ENCODE results near the gene SYP. TPM values are rescaled to one million over a fixed set of nuclear protein-coding genes. Genes with fewer than 3 reads are reported as not detected.

Gene SYP
- total RNA-seq (2022; extraction: Qiagen RNA extraction; ENCODE audit: low read depth), result 2.2 to 3.4 TPM (median 3.1 TPM) in 5 replicates

DNA sequence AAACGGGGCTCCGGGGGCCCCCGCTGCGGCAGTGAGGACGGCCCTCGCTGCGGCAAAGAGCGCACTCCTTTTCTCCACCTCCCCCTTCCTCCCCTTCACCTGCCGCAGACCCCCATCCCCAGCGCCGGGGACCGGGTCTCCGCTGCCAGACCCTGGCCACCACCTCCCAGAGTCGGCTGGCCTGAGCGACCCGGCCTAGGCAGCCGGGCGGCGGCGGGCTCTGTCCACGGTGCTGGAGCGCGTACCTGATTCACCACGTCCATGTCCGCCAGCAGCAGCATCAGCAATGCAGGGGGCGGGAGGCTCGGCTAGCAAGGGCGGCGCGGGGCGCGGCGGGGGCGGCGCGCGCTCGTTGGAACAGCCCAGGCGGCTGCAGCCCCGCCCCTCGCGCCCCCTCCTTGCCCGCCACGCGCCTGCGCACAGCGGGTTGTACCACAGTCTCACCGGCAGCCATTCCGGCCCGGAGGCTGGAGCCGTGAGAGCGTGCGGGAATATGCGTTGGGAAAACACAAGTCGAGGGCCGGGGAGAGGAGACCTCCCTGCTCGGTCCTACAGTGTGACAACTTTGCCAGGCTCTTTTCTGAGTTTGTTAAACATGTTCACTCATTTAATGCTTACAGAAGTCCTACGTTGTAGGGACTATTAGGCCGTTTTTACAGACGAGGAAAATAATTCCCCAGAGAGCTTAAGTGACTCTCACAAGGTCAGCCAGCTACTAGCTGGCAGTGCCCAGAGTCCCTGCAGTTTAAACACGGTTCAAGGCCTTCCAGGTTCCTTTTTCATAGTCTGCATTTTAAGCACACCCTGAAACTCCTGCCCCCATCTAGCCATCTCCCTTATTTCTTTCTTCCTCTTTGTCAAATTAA lies at the start of gene SYP:
Gene SYP (minus strand): TSS at position 288 of the 866 bp plus-strand sequence. CDS start 7 bp downstream, at position 281.

DNA sequence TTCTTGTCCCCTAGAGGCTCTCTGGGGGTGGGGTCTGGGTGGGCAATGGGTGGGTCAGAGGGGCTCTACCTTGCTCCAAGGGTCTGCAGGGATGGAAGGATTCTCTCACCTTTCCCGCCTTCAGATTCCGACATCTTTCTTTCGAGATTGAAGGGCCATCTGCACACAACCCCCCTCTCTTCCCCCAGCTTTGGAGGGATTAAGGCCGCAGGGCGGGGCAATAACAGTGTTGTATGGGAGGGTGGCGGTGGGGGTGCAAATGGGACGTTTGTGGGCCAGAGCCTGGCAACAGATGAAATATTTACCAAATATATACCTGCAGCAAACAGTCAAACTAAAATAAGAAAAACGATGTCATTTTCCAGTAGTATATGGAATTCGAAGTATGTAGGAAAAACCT lies 33.2 kb upstream of the SYP start, which contains the start of gene CACNA1F:
Gene CACNA1F (minus strand): TSS at position 165 of the 400 bp plus-strand sequence. CDS start 31 bp downstream, at position 134.

DNA sequence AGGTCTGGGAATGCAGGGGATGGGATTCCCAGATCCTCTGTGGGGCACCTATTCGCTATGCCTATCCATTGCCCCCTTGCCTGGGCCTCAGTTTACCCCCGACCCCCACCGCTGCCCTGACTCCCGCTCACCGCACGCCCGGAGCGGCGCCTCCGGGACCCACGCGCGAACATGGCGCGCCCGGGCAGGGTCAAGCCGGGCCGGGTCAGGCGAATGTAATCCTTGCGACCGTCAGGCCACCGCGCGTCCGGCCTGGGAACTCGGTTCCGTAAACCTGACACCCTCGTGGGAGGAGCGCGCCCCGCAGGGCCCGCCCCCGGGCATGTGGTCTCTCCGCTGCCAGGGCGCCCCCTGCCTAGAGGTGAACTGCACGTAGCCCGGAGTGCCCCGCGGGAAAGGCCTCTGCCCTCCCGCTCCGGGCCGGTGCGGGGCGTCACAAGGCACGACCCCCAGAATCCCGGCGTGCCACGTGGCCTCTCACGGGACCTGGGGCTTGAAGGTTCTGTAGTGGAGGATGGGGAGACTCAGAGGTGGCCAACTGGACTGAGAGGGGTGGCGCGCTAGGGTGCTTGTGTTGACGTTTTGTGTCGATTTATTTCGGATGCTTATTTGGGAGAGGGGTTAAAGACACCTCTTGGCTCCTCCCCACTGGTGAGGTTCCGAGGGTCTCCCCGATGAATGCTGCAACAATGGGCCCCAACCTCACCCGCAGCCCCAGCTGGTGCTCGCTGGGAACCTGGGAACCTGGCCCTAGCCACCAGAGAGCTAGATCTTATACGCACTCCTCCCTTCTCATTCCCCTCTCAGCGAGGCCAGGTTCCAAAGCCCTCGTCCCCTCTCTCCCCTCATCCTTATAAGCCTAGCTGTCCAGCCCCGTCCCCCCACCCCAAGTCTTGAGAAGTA lies 13.6 kb downstream of the SYP start, which contains the start of gene PRICKLE3:
Gene PRICKLE3 (minus strand): TSS at position 249 of the 903 bp plus-strand sequence. CDS start 76 bp downstream, at position 173.

DNA sequence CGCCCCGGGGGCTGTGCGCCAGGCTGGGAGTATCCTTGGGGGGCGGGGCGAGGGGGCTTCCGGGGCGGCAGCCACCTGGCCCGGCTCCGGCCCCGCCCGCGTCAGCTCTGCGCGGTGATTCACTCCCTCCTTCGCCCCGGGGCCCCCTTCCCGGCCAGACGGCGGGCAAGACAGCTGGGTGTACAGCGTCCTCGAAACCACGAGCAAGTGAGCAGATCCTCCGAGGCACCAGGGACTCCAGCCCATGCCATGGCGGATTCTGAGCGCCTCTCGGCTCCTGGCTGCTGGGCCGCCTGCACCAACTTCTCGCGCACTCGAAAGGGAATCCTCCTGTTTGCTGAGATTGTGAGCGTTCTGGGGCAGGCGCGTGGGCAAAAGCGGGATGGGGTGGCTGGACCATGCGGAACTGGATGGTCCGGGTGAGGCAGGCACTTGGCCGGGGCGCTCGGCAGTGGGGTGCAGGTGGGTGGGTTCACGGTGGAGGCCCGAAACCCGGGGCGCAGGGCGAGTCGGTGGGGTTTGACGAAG lies 28.2 kb downstream of the SYP start, which contains the start of gene PLP2:
Gene PLP2 (plus strand): TSS at position 147 of the 528 bp plus-strand sequence. CDS start 103 bp downstream, at position 250.

DNA sequence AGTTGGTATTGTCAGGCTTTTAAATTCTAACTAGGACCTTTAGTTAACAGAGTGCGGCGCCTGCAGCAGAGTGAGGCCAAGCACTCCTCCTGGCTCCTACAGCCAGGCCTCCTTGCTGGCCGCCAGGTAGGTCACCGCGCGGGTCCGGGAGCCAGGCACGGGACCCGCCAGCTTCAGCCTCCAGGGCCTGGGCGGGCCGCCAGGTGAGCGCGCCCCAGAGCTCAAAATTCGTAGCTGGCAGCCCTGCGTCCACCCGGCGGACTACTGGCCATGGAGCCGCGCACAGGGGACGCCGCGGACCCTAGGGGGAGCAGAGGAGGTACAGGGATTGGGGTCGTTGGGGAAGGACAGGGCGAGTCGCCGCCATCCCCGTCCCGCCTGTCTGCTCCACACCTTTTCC lies 37.4 kb downstream of the SYP start, which contains the start of gene MAGIX:
Gene MAGIX (plus strand): TSS at position 139 of the 400 bp plus-strand sequence. CDS start 132 bp downstream, at position 271.

Other genes starting within 250 kb of the SYP start
- 60.4 to 71.4 TPM (median 64.7 TPM) in 5 replicates for gene OTUD5, start 242.6 kb downstream of the SYP start, total RNA-seq (2022; extraction: Qiagen RNA extraction; ENCODE audit: low read depth)
- 0.92 to 1.6 TPM (median 1.2 TPM) in 5 replicates for gene KCND1, start 228.3 kb downstream of the SYP start, total RNA-seq (2022; extraction: Qiagen RNA extraction; ENCODE audit: low read depth)
- gene GRIPAP1, start 197.9 kb downstream of the SYP start, total RNA-seq (2022; extraction: Qiagen RNA extraction; ENCODE audit: low read depth), result 15.0 to 24.2 TPM (median 23.6 TPM) in 5 replicates
- gene TFE3, start 156.8 kb downstream of the SYP start, total RNA-seq (2022; extraction: Qiagen RNA extraction; ENCODE audit: low read depth), result 38.3 to 57.8 TPM (median 54.4 TPM) in 5 replicates
- gene CCDC120, start 141.2 kb downstream of the SYP start, total RNA-seq (2022; extraction: Qiagen RNA extraction; ENCODE audit: low read depth), result 2.1 to 4.9 TPM (median 3.8 TPM) in 5 replicates
- 37.3 to 50.2 TPM (median 43.8 TPM) in 5 replicates for gene PRAF2, start 126.2 kb downstream of the SYP start, total RNA-seq (2022; extraction: Qiagen RNA extraction; ENCODE audit: low read depth)
- 44.3 to 60.4 TPM (median 58.1 TPM) in 5 replicates for gene WDR45, start 120.3 kb downstream of the SYP start, total RNA-seq (2022; extraction: Qiagen RNA extraction; ENCODE audit: low read depth)
- gene GPKOW, start 76.5 kb downstream of the SYP start, total RNA-seq (2022; extraction: Qiagen RNA extraction; ENCODE audit: low read depth), result 19.8 to 26.6 TPM (median 24.5 TPM) in 5 replicates
- 1.3 to 3.7 TPM (median 3.6 TPM) in 5 replicates for gene MAGIX, start 37.4 kb downstream of the SYP start, total RNA-seq (2022; extraction: Qiagen RNA extraction; ENCODE audit: low read depth)
- gene PLP2, start 28.3 kb downstream of the SYP start, total RNA-seq (2022; extraction: Qiagen RNA extraction; ENCODE audit: low read depth), result 328 to 445 TPM (median 434 TPM) in 5 replicates
- gene PRICKLE3, start 13.8 kb downstream of the SYP start, total RNA-seq (2022; extraction: Qiagen RNA extraction; ENCODE audit: low read depth), result 13.7 to 20.3 TPM (median 18.2 TPM) in 5 replicates
- gene CACNA1F, start 33.1 kb upstream of the SYP start, total RNA-seq (2022; extraction: Qiagen RNA extraction; ENCODE audit: low read depth), result not detected in 5 replicates
- 11.6 to 16.8 TPM (median 14.3 TPM) in 5 replicates for gene CCDC22, start 35.3 kb upstream of the SYP start, total RNA-seq (2022; extraction: Qiagen RNA extraction; ENCODE audit: low read depth)
- gene FOXP3, start 64.5 kb upstream of the SYP start, total RNA-seq (2022; extraction: Qiagen RNA extraction; ENCODE audit: low read depth), result 0.11 to 0.19 TPM (median 0.15 TPM) in 4 of 5 replicates, not detected in the other
- gene PPP1R3F, start 69.6 kb upstream of the SYP start, total RNA-seq (2022; extraction: Qiagen RNA extraction; ENCODE audit: low read depth), result 2.1 to 3.2 TPM (median 2.3 TPM) in 5 replicates
- gene GAGE10, start 103.5 kb upstream of the SYP start, total RNA-seq (2022; extraction: Qiagen RNA extraction; ENCODE audit: low read depth), result not detected in 5 replicates
- not detected in 5 replicates for gene GAGE12J, start 121.8 kb upstream of the SYP start, total RNA-seq (2022; extraction: Qiagen RNA extraction; ENCODE audit: low read depth)
- not detected in 5 replicates for gene GAGE13, start 131.4 kb upstream of the SYP start, total RNA-seq (2022; extraction: Qiagen RNA extraction; ENCODE audit: low read depth)

Data from A549 treated with ZK216348 at 1 μM for 4 hours (cell line).